Right atrium auricular region (tissue), 2 donors: ENCODE results near the gene VTN. TPM values are rescaled to one million over a fixed set of nuclear protein-coding genes. Genes with fewer than 3 reads are reported as not detected.

Experiments used
- DNase-seq: peaks from one replicate; pipeline ENCODE4 v3.0.0-alpha.2; 2019; ENCODE audit warnings: low spot score
- H3K27ac ChIP-seq, 2 donors: fragments of 200-600 bp; sonication (generic); 1 replicate in 1 of 2; 2 replicates in 1 of 2; pipeline ENCODE4 v1.5.1; 2016 to 2019
- H3K27me3 ChIP-seq, 2 donors: fragments of 200-600 bp; sonication (generic); one replicate each; pipeline versions ENCODE4 v1.5.1 to v1.6.0; 2017 to 2019
- H3K36me3 ChIP-seq: fragments of 200-600 bp; sonication (generic); one replicate; pipeline ENCODE4 v1.5.1; 2016
- H3K4me1 ChIP-seq, 2 donors: fragments of 200-600 bp; sonication (generic); one replicate each; pipeline versions ENCODE4 v1.5.1 to v1.6.0; 2017 to 2019
- H3K4me3 ChIP-seq, 2 donors: fragments of 200-600 bp; sonication (generic); 1 replicate in 1 of 2; 2 replicates in 1 of 2; pipeline ENCODE4 v1.5.1; 2017 to 2019; ENCODE audit warnings: mild to moderate bottlenecking in 1 of 2, moderate library complexity in 1 of 2
- H3K9me3 ChIP-seq, 2 donors: fragments of 200-600 bp; sonication (generic); one replicate each; pipeline ENCODE4 v1.5.1; 2019
- total RNA-seq, 2 donors: library from RNA; depleted of rRNA; stranded (reverse); fragments of >200 nt; gene quantifications; one replicate each; pipeline ENCODE4 v1.1.0, GENCODE V29; 2016
- TF ChIP-seq, protein P1 (sequence below), 2 donors: fragments of 200-600 bp; sonication (generic); IDR thresholded peaks; one replicate each; pipeline ENCODE4 v1.5.1; 2019; ENCODE audit warnings: antibody characterized with exemption in 2 of 2

Gene VTN
- total RNA-seq, 2 donors from 2014 or later = 5.4 to 86.7 TPM

DNA sequence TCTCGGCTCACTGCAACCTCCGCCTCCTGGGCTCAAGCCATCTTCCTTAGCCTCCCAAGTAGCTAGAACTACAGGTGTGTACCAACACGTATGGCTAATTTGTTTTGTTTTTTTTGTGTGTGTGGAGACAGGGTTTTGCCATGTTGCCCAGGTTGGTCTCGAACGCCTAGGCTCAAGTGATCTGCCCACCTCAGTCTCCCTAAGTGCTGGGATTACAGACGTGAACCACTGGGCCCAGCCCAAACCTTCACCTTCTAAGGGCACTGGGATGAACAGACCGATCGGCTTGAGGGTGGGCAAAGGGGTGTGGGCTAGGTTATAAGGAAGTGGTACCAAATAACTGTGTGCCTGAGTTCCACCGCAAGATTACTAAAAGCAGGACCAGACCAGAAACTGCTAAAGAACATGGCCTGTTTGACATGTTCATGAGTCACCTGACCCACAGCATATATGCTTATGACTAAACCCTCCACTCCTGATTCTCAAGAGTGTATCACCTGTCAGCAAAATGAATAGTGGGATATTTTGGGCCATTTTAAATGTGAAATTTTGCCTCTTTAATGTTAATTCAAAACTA is 43.0 kb downstream of the VTN start:
- TF ChIP-seq, protein P1, sequence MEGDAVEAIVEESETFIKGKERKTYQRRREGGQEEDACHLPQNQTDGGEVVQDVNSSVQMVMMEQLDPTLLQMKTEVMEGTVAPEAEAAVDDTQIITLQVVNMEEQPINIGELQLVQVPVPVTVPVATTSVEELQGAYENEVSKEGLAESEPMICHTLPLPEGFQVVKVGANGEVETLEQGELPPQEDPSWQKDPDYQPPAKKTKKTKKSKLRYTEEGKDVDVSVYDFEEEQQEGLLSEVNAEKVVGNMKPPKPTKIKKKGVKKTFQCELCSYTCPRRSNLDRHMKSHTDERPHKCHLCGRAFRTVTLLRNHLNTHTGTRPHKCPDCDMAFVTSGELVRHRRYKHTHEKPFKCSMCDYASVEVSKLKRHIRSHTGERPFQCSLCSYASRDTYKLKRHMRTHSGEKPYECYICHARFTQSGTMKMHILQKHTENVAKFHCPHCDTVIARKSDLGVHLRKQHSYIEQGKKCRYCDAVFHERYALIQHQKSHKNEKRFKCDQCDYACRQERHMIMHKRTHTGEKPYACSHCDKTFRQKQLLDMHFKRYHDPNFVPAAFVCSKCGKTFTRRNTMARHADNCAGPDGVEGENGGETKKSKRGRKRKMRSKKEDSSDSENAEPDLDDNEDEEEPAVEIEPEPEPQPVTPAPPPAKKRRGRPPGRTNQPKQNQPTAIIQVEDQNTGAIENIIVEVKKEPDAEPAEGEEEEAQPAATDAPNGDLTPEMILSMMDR (IDR thresholded peaks at IDR 0.05) = no peak
- Histone ChIP-seq H3K27me3 (no peaks in the 10 kb centered on the region), H3K27ac (no peak overlapping the region), H3K4me3 (no peak overlapping the region), H3K36me3 (peaks cover 46% of the 10 kb centered on the region), H3K9me3 (no peaks in the 10 kb centered on the region), H3K4me1 (no peaks in the 10 kb centered on the region)
- DNase-seq = peak; percentile 18

DNA sequence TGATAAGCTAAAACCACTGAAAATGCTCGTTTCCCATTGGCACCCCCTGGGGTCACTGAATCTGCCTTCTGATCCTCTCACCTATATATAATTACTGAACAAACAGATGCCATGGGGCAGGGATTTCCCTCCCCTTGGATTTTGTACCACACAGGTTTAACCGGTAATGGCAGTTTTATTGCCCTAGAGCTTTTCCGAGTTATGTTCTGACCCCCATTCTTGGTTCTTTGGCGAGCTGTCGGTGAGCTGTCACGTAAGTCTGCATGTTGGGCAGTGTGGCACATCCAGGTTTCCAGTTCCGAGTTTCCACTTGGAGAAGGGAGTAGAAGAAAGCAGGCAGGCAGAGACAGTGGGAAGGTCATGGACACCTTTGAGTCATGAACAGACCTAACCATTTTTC is 44.0 kb downstream of the VTN start:
- peaks cover 37% of the 10 kb centered on the region for H3K36me3 ChIP-seq
- no peaks in the 10 kb centered on the region for H3K27me3 ChIP-seq
- DNase-seq = peak; percentile 32
- no peaks in the 10 kb centered on the region for H3K4me1 ChIP-seq
- H3K9me3 ChIP-seq = no peaks in the 10 kb centered on the region
- no peak overlapping the region for H3K4me3 ChIP-seq
- no peak overlapping the region for H3K27ac ChIP-seq
- TF ChIP-seq, protein P1 (IDR thresholded peaks at IDR 0.05) = no peak

DNA sequence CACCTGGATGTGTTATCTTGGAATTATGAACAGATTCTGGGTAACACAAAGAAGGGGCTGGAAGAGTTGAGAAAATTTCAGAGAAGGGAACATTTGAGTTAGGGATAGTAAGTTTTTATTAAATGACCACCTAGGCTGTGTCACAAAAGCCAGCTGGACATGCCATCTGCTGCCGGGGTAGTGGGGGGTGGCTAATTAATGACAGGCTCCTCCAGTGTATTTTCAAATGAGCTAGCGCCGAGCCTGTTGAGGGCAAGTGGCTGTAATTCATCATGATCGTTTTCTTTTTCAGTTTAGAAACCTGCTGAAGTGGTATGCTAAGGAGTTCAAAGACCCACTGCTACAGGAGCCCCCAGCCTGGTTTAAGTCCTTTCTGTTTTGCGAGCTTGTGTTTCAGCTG is 44.9 kb downstream of the VTN start:
- H3K27me3 ChIP-seq = no peaks in the 10 kb centered on the region
- no peaks in the 10 kb centered on the region for H3K9me3 ChIP-seq
- no peak for DNase-seq
- no peak overlapping the region for H3K4me3 ChIP-seq
- no peak overlapping the region for H3K27ac ChIP-seq
- H3K4me1 ChIP-seq = peaks cover 0 to under 1% of the 10 kb centered on the region in 2 donors
- H3K36me3 ChIP-seq = peaks cover 29% of the 10 kb centered on the region
- TF ChIP-seq, protein P1 (IDR thresholded peaks at IDR 0.05) = no peak

DNA sequence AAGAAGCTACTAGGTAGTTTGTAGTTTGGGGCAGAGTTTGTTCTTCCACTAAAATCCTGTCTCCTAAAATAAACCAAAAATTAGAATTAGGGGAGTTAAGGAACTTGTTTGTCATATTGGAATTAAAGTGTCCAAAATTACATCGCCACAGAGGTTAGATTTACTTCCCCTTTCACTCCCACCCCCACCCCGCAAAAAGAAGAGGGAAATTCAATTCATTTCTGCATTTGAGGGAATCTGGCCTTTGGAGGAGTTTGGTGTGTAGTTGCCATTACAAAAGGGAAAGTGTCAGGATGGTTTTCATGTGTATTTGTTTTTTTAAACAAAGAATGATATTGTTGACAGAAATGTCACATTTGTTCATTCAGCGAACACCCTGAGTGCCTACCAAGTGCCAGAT is 45.3 kb downstream of the VTN start:
- no peak overlapping the region for H3K4me3 ChIP-seq
- H3K27me3 ChIP-seq = no peaks in the 10 kb centered on the region
- peaks cover 0 to 4% of the 10 kb centered on the region in 2 donors for H3K4me1 ChIP-seq
- H3K36me3 ChIP-seq = peaks cover 28% of the 10 kb centered on the region
- no peaks in the 10 kb centered on the region for H3K9me3 ChIP-seq
- TF ChIP-seq, protein P1 (IDR thresholded peaks at IDR 0.05) = no peak
- DNase-seq = no peak
- H3K27ac ChIP-seq = no peak overlapping the region

DNA sequence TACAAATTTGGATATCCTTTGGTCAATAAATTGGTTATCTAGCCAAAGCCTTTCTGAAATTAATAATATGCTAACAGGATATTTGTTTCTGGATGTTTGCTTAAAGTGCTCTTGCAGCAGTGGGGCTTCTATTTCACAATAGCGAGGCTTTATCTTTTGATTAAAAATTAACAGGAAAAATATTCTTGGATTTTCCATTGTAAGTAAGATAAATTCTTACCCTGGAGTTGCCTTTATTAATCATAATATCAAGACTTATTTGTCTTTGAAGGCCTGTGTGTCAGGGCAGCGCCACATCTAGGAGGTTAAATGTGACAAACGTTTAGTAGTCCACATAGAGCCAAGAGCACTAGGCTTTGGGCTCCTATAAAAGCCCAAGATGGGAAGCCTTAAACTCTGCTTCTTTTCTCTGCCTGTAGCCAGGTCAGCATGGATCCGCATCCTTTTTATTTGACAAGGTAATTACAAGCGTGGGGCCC is 45.8 kb downstream of the VTN start:
- Histone ChIP-seq H3K4me1 (peaks cover 0 to 9% of the 10 kb centered on the region in 2 donors), H3K27me3 (no peaks in the 10 kb centered on the region), H3K36me3 (peaks cover 24% of the 10 kb centered on the region), H3K4me3 (no peak overlapping the region), H3K27ac (no peak overlapping the region), H3K9me3 (no peaks in the 10 kb centered on the region)
- no peak for DNase-seq
- TF ChIP-seq, protein P1 (IDR thresholded peaks at IDR 0.05) = no peak
